HG03103 (cell line): ENCODE results near the gene GBGT1.

Experiments used
- ATAC-seq: cut with Tn5 transposase; IDR thresholded peaks from one replicate; pipeline ENCODE4 v1.9.1; 2021; ENCODE audit warnings: low read depth; ENCODE audit not compliant: unreplicated experiment

The GBGT1 gene

DNA sequence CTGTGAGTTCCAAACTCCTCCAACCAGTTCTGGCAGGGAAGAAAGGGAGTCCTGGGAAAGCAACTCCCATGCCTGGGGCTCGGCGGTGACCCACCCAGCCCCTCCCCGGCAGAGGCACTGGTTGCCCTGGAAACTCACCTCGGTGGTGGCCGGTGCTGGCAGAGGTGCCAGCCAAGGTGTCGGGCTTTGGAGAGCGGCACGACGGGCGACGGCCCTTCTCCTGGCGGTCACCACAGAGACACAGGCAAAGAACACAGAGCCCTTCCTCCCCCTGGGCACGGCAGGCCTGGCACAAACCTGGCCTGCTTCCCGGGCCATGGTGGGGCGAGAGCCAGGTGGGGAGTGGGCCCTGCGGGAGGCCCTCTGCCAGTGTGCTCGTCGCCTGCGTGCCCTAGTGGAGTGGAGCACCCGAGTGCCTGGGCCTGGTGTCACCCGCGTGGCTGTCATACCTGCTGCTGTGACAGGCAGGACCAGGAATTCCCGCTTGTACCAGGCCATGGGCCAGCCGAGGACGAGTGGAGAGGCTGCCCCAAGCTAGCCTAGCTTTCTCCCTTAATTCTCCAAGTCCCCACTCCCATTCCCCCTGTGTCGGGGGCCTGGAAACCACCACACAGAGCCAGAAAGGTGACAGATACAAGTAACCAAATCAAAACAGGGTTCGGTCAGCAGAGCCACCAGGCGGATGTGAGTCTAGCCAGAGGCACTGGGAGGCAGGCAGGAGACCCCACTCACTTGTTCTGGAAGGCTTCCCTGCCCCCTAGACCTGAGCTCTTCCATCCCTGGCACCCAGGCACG is 34.5 kb downstream of the GBGT1 start:
- no peak for ATAC-seq

DNA sequence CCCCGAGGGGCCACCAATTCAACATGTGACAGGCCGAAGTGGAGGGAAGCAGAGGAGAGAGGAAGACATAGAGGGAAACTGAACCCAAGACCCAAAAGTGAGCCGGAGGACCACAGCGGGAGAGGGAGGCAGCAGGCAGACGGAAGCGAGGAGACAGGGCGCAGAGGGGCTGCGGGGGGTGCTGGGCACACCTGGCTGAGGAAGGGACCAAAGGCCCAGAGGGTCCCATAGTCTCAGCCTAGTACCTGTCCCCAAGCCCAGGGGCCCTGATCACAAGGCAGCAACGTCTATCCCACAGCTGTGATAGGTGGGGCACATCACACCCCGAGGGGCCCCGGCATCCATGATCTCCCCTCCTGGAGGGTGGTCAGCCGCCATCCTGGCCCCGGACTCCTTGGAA is 35.6 kb downstream of the GBGT1 start:
- ATAC-seq = no peak

DNA sequence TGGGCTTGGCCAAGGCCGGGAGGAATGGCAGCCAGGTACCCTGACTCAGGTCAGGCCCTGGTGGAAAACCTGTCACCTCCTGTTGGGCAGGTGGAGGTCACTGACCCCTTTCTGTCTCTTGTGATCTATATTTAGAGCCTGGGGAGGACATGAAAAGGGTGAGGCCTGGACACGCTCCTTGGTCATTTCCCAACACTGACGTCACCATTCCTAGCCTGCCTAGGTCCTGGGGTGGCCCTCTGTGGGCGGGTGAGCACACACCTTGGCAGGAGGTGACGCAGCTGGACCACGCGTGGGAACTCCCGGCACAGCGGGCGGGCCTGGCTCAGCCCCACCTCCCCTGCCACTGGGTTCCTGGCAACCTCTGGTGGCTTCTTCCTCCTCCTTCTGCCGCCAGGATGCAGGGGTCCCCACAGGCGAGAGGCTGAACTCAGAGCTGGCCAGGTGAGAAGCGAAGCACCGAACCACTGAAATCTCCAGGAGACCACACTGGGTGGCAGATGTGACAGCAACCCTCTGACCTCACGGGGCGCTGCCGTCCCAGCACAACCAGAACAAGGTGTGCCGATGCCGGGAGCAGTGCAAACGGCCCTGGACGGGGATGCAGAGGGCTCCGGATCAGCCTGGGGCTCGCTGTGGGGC is 36.3 kb downstream of the GBGT1 start:
- ATAC-seq = no peak

DNA sequence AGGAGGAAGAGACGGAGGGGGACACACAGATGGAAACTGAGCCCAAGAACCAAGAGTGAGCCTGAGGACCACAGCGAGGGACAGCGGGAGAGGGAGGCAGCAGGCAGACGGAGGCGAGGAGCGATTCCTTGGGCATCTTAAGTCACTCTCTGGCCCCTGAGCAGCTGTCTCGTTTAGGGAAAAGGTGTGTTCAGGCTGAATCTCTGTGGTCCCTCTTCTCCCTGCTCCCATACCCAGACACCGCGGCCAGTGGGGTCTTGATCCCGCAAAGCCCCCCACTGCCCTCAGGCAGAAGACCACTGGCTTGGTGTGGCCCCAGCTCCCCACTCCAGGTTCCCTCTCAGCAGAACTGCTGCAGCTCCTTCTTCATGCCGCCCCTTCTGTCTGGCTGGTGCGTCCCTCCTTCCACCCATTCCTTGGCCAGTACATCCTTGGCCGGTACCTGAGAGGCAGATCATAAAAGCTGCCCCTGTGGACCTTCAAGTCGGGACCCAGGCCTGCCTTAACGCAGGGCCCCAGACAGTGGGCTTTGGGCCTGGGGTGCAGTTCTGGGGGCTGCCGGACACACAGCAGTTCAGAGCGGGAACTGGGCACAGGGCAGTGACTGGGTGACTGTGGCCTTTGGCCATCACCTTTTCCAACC is 36.9 kb downstream of the GBGT1 start:
- no peak for ATAC-seq

DNA sequence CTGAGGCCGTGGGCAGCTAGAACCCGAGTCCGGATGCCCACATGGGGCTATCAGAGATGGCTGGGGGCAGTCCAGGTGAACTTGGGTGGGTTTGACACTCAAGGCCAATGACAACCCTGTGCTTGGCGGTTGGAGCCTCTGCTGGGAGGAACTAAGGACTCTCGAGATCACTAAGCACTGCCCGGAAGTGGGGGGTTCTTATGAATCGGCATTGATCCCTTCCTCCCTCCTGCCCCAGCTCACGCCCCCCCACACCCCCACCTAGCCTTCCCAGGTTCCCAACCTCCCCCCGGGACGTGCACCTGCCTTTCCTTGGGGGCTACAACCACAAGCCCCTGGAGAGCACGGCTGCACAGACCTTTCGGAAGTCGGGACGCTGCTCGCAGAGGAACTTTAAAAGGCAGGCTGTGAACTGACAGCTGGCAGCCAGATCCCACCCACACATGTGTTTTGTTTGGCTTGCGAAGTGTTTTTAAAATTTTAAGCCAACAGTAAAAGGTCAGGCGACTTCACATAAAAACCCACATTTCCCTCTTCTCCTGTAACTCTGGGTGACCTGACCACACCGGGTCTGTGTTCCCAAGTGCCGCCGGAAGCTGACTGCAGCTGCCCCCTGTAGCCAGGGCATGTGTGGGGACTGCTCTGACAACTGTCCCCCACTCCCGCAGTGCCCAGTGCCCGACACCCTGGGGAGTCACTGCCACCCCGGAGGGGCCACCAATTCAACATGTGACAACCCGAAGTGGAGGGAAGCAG is 37.6 kb downstream of the GBGT1 start:
- ATAC-seq = no peak

DNA sequence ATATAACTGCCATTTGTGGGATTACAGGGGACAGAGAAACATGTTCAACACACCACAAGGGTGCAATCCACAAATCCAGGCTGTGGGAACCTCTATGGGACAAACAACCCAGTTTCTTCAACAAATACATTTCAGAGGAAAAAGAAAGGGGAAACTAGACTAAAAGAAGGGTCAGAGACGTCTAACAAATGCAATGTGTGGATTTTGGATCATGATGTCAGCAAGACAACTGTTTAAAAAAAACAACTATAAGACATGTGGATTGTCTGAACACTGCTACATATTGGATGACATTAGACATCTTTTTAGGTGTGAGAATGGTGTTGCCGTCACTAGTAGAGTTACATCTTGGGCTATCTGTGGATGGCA is 38.8 kb downstream of the GBGT1 start:
- no peak for ATAC-seq

DNA sequence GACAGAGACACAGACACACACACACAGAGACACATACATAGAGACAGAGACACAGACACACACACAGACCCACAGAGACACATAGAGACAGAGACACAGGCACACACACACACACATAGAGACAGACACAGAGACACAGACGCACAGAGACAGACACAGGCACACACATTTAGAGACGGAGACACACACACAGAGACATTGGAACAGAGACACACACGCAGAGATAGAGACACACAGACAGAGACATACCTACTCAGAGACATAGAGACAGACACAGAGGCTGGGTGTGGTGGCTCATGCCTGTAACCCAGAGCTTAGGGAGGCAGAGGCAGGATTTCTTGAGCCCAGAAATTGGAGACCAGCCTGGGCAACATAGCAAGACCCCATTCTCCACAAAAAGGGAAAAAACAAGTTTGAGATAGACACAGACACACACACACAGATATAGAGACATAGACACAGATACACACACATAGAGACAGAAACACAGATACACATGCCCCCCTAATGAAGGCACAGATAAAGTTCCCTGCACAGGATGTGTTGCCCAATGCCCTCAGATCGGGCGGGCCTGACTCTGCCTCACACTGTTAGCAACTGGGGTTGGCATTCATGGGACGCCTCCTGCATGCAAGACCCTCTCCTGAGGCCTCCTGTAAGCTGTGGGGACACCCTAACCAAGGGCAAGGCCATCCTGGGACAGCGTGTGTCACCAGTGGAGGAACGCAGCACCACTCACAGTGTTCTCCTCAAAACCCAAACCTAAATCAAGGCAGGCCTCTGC is 39.4 kb downstream of the GBGT1 start:
- ATAC-seq = no peak

DNA sequence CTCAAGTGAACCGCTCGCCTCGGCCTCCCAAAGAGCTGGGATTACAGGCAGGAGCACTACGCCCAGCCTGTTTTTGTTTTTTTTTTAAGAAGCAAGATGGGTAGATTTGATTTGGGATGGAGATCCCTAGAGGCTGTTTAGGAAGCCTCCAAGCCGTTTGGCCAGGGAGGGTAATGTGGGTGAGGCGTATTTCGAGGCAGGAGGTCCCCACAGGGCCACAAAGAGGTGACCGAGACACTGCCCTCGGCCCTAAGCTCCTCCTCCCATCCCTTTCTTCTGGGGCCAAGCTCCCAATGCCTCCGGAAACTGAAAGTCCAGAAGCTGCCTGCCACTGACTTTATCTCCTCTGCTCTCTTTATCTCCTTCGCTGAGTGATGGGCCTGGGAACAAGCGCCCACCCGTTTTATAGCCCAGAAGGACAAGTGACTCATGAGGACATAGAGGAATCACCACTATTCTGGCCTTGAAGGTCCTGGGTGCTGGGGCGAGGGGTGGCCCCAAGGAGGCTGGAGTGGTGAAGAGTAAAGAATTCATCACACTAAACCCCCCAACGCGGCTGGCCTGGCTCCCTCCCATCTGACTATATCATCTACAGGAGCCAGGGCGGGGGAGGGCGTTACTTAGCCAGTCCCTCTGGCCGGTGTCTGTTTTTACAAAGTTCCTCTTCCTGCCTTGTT is 40.6 kb downstream of the GBGT1 start:
- ATAC-seq = no peak

DNA sequence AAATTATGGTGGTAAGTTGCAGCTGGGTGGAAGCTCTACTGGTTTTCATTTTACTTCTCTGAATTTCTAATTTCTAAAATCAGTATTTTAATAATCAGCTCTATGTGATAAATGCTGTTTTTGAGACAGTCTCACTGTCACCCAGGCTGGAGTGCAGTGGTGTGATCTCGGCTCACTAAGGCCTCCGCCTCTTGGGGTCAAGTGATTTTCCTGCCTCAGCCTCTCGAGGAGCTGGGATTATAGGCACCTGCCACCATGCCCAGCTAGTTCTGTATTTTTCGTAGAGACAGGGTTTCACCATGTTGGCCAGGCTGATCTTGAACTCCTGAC is 41.1 kb downstream of the GBGT1 start:
- ATAC-seq = no peak

DNA sequence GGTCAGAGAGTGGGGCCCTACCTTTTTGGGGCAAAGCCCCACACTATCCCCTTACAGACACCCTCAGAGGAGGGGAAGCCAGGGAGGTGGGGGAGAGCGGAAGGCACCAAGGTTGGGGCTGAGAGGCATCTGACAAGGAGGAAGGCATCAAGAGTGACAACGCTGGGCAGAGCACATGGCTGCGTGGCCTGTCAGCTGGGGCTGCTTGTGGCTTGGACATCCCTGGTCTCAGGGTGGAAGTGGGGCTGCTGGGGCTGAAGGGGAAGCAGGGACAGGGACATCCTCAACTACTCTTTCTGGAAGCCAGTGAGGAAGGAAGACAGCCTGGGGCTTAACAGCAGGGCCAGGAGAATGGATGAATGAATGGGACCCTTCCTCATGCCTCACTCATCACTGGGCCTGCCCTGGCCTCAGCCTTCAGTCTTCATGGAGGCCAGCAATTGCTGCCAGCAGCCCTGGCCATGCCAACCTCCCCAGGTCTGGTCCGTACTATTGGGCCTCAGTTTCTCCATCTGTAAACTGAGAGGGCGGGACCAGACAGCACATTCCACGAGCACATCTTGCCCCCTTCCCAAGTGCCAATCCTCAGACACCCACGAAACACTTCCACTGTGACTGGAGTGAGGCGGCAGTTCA is 41.7 kb downstream of the GBGT1 start:
- no peak for ATAC-seq

DNA sequence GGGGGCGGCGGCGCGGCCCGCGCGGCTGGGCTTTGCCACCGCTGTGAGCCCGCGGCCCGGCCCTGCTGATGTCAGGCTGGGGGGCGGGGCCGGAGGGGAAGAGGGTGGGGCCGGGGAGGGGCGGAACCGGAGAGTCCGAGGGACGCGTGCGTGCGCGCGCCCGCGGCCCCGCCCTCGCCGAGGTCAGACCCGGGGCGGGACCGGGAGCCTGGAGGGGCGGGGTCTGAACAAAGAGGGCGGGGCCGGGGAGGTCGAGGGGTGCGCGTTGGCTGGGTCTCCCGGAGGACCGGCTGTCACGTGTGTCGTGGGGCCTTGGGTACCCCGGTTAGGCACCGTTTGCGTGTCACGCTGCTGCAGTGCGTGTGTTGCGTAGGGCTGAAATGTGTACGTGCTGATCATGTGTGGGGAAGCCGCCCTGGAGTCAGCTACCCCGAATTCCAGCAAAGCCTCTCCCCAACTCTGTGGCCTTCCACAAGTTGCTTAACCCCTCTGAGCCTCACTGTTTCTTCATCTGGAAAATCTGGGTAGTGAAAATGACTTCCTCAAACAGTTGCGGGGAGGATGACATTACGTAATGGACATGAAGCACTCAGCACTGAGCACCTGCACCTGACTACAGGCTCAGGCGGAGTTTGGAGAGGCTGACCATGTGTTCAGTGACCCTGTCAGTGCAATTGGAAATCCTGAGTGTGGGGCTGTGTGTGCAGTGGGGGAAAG is 42.4 kb downstream of the GBGT1 start, which contains the start of gene RALGDS:
TSS of gene RALGDS (minus strand) at position 43 of the 717 bp plus-strand sequence. CDS start 86 bp downstream, outside the sequence.
- ATAC-seq = peak; percentile 54

DNA sequence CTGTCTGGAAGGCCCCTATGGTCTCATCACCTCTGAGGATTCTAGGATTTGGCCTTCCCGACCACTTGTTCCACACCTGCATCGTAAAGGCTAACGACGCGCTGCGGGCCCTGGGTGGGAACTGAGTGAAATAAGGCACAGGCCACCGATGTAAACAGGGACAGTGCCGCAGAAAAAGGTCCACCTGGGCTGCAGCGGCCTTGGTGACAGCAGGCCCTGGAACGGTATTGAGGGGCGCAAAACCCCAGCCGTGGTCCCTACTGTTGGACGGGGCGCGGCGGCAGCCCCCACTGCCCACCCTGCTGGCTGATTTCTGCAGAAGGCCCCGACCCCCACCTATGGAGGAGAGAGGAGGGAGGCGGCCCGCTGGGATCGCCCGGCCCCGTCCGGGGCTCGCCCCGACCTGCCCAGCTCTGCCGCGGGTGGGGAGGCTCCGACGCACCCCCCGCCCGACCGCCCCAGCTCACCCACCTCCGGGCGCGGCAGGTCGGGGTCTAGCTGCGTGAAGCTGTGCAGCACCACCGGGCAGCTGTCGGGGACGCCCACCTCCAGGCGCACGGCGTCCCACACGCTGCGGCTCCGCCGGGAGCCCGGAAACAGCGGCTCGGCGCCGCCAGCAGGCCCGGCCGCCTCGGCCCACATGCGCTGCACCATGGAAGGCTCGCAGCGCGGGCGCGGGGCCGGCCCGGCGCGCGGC is 43.1 kb downstream of the GBGT1 start:
- ATAC-seq = no peak

DNA sequence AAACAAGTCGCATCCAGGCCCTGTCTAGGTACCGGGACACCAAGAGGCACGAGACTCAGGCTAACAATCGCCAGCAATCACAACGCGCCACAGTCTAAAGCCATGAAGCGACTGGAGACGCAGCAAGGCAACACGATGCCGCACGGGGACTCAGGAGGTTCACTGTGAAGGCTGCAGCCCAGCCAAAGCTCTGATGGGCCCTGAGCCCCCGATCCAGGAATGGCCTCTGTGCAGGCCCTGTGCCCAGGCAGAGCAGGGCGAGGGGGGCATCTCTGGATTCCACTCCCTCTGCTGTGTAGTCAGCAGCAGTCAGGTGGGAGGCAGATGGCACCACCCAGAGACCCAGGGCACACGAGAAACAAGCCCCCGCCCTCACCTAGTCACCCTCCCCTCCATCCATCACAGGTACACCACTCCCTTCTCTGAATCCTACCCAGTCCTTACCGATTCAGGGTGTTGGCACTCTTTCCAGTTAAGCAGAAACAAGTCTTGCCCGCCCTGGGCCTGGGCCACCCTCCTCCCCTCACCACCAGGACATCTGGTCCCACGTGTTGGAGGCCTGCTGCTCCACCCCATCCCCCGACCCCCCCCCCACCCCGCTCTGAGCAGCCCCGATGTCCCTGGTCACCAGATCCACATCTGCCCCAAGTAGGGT is 43.7 kb downstream of the GBGT1 start:
- ATAC-seq = no peak

DNA sequence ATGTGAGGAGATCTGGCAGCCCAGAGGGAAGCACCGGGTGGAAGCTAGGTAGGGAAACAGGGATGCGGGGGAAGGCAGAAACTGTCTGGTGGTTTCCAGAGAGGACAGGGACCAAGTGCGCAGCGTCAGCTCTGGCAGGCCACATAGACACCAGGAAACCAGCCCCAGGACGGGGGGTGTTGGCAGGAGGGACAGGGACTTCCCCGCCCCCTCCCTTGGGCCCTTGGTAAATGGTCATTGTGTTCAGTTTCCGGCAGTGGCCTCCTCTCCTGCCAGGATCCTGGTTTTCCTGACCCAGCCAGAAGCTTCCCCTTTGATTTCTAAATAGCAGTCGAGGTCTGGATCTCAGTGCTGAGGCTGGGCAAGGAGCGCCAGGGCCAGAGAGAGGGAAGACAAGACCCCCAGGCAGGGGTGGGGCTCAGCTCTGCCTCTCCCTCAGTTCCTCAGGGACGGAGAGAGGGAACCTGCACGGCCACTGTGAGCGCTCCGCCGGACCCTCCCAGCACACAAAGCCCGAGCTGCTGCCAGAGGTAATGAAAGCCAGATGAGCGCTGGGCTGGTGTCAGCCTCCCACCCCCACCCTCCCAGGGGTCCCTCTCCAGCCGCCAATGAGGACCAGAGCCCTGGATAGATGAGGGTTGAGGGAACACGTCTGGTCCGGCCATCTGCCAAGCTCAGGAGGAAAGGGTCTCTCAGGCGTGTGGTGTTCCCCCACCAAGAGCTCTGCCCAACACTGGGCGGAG is 44.4 kb downstream of the GBGT1 start:
- ATAC-seq = no peak

DNA sequence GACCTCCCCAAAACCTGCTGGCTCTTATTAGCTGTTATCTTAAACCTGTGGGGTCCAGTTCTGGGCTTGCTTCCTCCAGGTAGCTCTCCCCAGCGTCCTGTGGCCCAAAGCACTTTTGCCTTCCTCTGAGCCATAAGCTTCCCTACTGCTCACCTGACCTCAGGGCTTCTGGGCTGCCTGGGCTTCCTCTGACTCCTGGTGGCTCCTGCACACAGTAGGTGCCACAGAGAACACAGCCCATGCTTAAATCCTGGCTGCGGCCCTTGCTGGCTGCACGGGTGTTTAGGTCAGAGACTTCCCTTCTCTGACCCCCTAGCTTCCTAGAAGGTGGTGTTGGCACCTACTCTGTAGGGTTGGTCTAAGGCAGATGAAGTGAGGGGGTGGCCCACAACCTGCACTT is 45.1 kb downstream of the GBGT1 start:
- no peak for ATAC-seq

DNA sequence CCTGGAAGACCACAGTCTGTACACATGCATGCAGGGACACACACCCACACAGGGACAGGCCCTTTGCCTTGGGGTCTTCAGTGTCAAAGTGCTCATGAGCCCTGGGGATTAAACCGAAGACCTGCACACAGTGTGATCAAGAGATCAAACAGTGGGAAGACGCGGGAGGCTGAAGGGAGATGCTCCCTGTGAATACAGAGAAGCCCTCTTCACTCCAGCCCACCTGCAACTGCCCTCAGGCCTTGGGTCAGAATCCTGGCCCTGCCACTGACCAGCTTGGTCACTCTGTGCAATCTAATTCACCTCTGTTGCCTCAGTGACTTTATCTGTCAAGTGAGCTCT is 45.6 kb downstream of the GBGT1 start:
- ATAC-seq = no peak
